ENCODE measurements around the gene GNG2.

DNA sequence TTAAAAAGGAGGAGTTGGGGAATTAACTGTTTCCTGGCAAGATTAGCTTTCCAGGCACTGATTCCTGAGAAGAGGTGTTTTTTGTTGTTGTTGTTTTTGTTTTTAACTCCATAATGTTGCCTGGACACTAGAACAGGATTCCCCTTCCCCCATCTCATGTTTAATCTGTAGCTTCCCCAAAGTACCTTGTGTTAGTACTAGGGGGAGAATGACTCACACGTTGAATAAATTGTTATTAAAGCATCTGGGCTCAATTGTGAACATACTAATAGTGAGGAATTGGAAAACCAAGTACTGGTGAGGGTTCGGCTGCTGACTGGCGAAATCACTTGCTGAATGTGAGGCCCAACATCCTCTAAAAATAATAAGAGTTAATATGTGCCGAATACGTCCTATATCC, 1.3 kb upstream of the GNG2 start:
- TF ChIP-seq, protein P1, sequence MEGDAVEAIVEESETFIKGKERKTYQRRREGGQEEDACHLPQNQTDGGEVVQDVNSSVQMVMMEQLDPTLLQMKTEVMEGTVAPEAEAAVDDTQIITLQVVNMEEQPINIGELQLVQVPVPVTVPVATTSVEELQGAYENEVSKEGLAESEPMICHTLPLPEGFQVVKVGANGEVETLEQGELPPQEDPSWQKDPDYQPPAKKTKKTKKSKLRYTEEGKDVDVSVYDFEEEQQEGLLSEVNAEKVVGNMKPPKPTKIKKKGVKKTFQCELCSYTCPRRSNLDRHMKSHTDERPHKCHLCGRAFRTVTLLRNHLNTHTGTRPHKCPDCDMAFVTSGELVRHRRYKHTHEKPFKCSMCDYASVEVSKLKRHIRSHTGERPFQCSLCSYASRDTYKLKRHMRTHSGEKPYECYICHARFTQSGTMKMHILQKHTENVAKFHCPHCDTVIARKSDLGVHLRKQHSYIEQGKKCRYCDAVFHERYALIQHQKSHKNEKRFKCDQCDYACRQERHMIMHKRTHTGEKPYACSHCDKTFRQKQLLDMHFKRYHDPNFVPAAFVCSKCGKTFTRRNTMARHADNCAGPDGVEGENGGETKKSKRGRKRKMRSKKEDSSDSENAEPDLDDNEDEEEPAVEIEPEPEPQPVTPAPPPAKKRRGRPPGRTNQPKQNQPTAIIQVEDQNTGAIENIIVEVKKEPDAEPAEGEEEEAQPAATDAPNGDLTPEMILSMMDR (conservative IDR thresholded peaks at IDR 0.05 in 1 of 2, IDR thresholded peaks at IDR 0.05 in 1 of 2; ENCODE audit: extremely low read depth in 1 of 2, insufficient read depth in 1 of 2, low read depth in 1 of 2, low read length in 2 of 2): no peak
- TF ChIP-seq EZH2 (IDR thresholded peaks at IDR 0.05; ENCODE audit: borderline replicate concordance, low read length): no peak
